A549 (cell line): Measurements from ENCODE around the gene WDR17. TPM values are rescaled to one million over a fixed set of nuclear protein-coding genes. Genes with fewer than 3 reads are reported as not detected.

Experiments
- ATAC-seq, 2 experiments: fragments of 200-7000 bp in 1 of 2; fragments of >200 bp in 1 of 2; cut with Nextera tagmentation in 1 of 2; cut with Tn5 transposase in 1 of 2; 3 replicates each; pipeline versions ENCODE4 v1.8.0 to v1.9.1; 2018 to 2020; ENCODE audit warnings: mild to moderate bottlenecking in 1 of 2, moderate library complexity in 1 of 2
- CTCF ChIA-PET: fragments of 300-600 bp; sonication (Branson Sonifier 250); formaldehyde crosslinking; extraction: SDS; loops from one replicate; lab custom pipeline; 2021; ENCODE audit warnings: antibody characterized with exemption, inconsistent platforms; lab: Yijun Ruan, JAX
- POLR2A ChIA-PET: fragments of 350-600 bp; formaldehyde crosslinking; extraction: SDS; loops from one replicate; lab custom pipeline; 2021; ENCODE audit warnings: antibody characterized with exemption, inconsistent platforms; lab: Yijun Ruan, JAX
- DNase-seq, 2 experiments: peaks; one replicate each; pipeline versions ENCODE4 v3.0.0 to v3.0.0-alpha.2; 2011 to 2016; ENCODE audit warnings: low read depth in 1 of 2, low spot score in 1 of 2
- FAIRE-seq: peaks from 2 replicates; lab custom pipeline; 2011; peaks lifted over from hg19 to GRCh38; lab: Jason Lieb, UNC
- H3K27ac ChIP-seq, 2 experiments: fragments of >200 bp; sonication (Bioruptor Twin); formaldehyde crosslinking; 3 replicates each; pipeline ENCODE4 v1.5.1; 2016 to 2017
- H3K4me1 ChIP-seq: fragments of >200 bp; sonication (Bioruptor Twin); formaldehyde crosslinking; 3 replicates; pipeline ENCODE4 v1.6.1; 2016
- H3K4me2 ChIP-seq: fragments of >200 bp; sonication (Bioruptor Twin); formaldehyde crosslinking; 3 replicates; pipeline ENCODE4 v1.6.1; 2016
- H3K4me3 ChIP-seq: fragments of >200 bp; sonication (Bioruptor Twin); formaldehyde crosslinking; 3 replicates; pipeline ENCODE4 v1.5.1; 2016
- H3K9me3 ChIP-seq: fragments of >200 bp; sonication (Bioruptor Twin); formaldehyde crosslinking; 3 replicates; pipeline ENCODE4 v1.6.1; 2016
- CHD4 ChIP-seq: fragments of 200-600 bp; sonication (generic); IDR thresholded peaks from 2 replicates; pipeline ENCODE4 v1.6.1; 2016; ENCODE audit warnings: antibody characterized with exemption, mild to moderate bottlenecking, borderline replicate concordance
- EHF ChIP-seq: fragments of 250-450 bp; sonication (Bioruptor Pico); IDR thresholded peaks from 2 replicates; pipeline ENCODE4 v1.5.0; 2020; ENCODE audit warnings: mild to moderate bottlenecking
- ELK1 ChIP-seq: fragments of 150-350 bp; IDR thresholded peaks from 2 replicates; pipeline ENCODE4 v1.6.1; 2014; ENCODE audit warnings: low read depth, mild to moderate bottlenecking, low read length
- FOSB ChIP-seq: fragments of 250-450 bp; sonication (Bioruptor Pico); IDR thresholded peaks from 2 replicates; pipeline ENCODE4 v1.5.0; 2020; ENCODE audit warnings: mild to moderate bottlenecking, moderate library complexity
- FOSL2 ChIP-seq, 2 experiments: fragments of 450-650 bp in 1 of 2; fragments of >200 bp in 1 of 2; sonication (Bioruptor Twin) in 1 of 2; formaldehyde crosslinking; IDR thresholded peaks; 2 replicates each; pipeline versions ENCODE4 v1.5.0 to v1.6.1; 2016 to 2020; ENCODE audit warnings: mild to moderate bottlenecking in 1 of 2, moderate library complexity in 1 of 2
- HDAC2 ChIP-seq: fragments of 200-600 bp; sonication (generic); IDR thresholded peaks from 2 replicates; pipeline ENCODE4 v1.6.1; 2016
- HES2 ChIP-seq: fragments of >200 bp; sonication (Bioruptor Twin); formaldehyde crosslinking; IDR thresholded peaks from 2 replicates; pipeline ENCODE4 v1.6.1; 2016
- HOXA7 ChIP-seq: fragments of 250-450 bp; sonication (Bioruptor Pico); IDR thresholded peaks from 2 replicates; pipeline ENCODE4 v1.5.0; 2020; ENCODE audit warnings: mild to moderate bottlenecking, moderate library complexity
- HOXB13 ChIP-seq: fragments of 250-450 bp; sonication (Bioruptor Pico); IDR thresholded peaks from 2 replicates; pipeline ENCODE4 v1.5.0; 2020; ENCODE audit warnings: low read depth, mild to moderate bottlenecking, moderate library complexity
- MAFK ChIP-seq: fragments of 450-650 bp; IDR thresholded peaks from 2 replicates; pipeline ENCODE4 v1.6.1; 2014; ENCODE audit not compliant: partially characterized antibody
- NFE2L2 ChIP-seq: fragments of 150-350 bp; conservative IDR thresholded peaks from 2 replicates; pipeline ENCODE4 v1.6.1; 2014; ENCODE audit warnings: low read length
- RAD21 ChIP-seq, 2 experiments: fragments of >200 bp in 1 of 2; sonication (Bioruptor Twin) in 1 of 2; formaldehyde crosslinking in 1 of 2; IDR thresholded peaks in 1 of 2; conservative IDR thresholded peaks in 1 of 2; 2 replicates in 1 of 2; 3 replicates in 1 of 2; pipeline ENCODE4 v1.6.1; 2012 to 2018; ENCODE audit warnings: inconsistent platforms in 1 of 2
- RCOR1 ChIP-seq: fragments of 150-350 bp; IDR thresholded peaks from 2 replicates; pipeline ENCODE4 v1.6.1; 2014; ENCODE audit warnings: antibody characterized with exemption, low read length, low read depth
- REST ChIP-seq: fragments of 200-600 bp; sonication (generic); IDR thresholded peaks from 2 replicates; pipeline ENCODE4 v1.6.1; 2016; ENCODE audit warnings: antibody characterized with exemption, mild to moderate bottlenecking, moderate library complexity
- RFX5 ChIP-seq: fragments of 450-650 bp; IDR thresholded peaks from 2 replicates; pipeline ENCODE4 v1.7.1; 2014; ENCODE audit warnings: antibody characterized with exemption, mild to moderate bottlenecking, moderate library complexity
- TFCP2L1 ChIP-seq: fragments of 250-450 bp; sonication (Bioruptor Pico); IDR thresholded peaks from 2 replicates; pipeline ENCODE4 v1.5.0; 2021; ENCODE audit warnings: mild to moderate bottlenecking
- TP53 ChIP-seq: fragments of 250-450 bp; sonication (Bioruptor Pico); IDR thresholded peaks from 2 replicates; pipeline ENCODE4 v1.5.0; 2021; ENCODE audit warnings: mild to moderate bottlenecking, moderate library complexity
- ZC3H11A ChIP-seq: fragments of 450-650 bp; IDR thresholded peaks from 2 replicates; pipeline ENCODE4 v1.6.1; 2014; ENCODE audit warnings: antibody characterized with exemption, mild to moderate bottlenecking
- WGBS: methylation state at CpG from one replicate; pipeline ENCODE4 v1.1.6; 2017; ENCODE audit errors: missing lambda C conversion rate; 5-methylcytosine and 5-hydroxymethylcytosine counted together
- polyA plus RNA-seq, 4 experiments: library from polyadenylated mRNA; depleted of rRNA in 3 of 4; stranded (reverse); fragments of >200 nt; fragmentation: RNase III in 1 of 4; extraction: RNeasy Plus Mini Kit Qiagen cat#74134 plus additional on column Dnase treatment in 1 of 4; gene quantifications; 2 replicates in 3 of 4; 3 replicates in 1 of 4; pipeline ENCODE4 v1.2.3, GENCODE V29; 2011 to 2017
- TF ChIP-seq, protein P1 (sequence below): IDR thresholded peaks from 2 replicates; pipeline ENCODE4 v1.6.1; 2012

WDR17 gene
- polyA plus RNA-seq, 2 of the 4 experiments (the other 2 are of a cell fraction): 2.1 to 7.5 TPM

- ChIA-PET CTCF (interaction anchor here (1.0 kb wide), 1 partner anchor 9 kb away, joined by 3 read pairs; no protein-coding TSS in a partner anchor), POLR2A (no interaction called here)
- no peak overlapping the region for H3K4me2 ChIP-seq
- 88% methylated on average over 2 of the region's 2 CpGs for WGBS
- H3K4me1 ChIP-seq: no peaks in the 10 kb centered on the region
- H3K9me3 ChIP-seq: no peaks in the 10 kb centered on the region
- FAIRE-seq (no peak), DNase-seq (no peak), ATAC-seq (no peak)
- H3K4me3 ChIP-seq: no peak overlapping the region
- no peak overlapping the region for H3K27ac ChIP-seq
- TF ChIP-seq TFCP2L1 (CRISPR knock-in tag) (no peak), ZC3H11A (no peak), RAD21 (conservative IDR thresholded peaks at IDR 0.05 in 1 of 2, IDR thresholded peaks at IDR 0.05 in 1 of 2) (no peak), MAFK (no peak), TP53 (CRISPR knock-in tag) (no peak), FOSB (no peak), HES2 (no peak), HOXB13 (no peak), RFX5 (no peak), EHF (CRISPR knock-in tag) (no peak), CHD4 (no peak)
- TF ChIP-seq, protein P1, sequence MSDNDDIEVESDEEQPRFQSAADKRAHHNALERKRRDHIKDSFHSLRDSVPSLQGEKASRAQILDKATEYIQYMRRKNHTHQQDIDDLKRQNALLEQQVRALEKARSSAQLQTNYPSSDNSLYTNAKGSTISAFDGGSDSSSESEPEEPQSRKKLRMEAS: no peak
- TF ChIP-seq, all 56 proteins: peak for 0
These were observed 24.5 kb downstream of the WDR17 start for GRCh38 chr4:176090115-176090514.

- no peak for ATAC-seq
- FAIRE-seq: no peak
- Histone ChIP-seq H3K4me2 (no peak overlapping the region), H3K4me3 (no peak overlapping the region), H3K4me1 (no peaks in the 10 kb centered on the region), H3K9me3 (no peaks in the 10 kb centered on the region), H3K27ac (no peak overlapping the region)
- POLR2A ChIA-PET: no interaction called here
- TF ChIP-seq MAFK (no peak), FOSL2 (IDR thresholded peaks at IDR 0.05) (no peak), FOSL2 (CRISPR knock-in tag; IDR thresholded peaks at IDR 0.05) (no peak), RCOR1 (no peak), HOXA7 (CRISPR knock-in tag) (no peak), ELK1 (no peak), HOXB13 (no peak), NFE2L2 (no peak), REST (no peak), HDAC2 (no peak)
- CTCF ChIA-PET: interaction anchor here (0.9 to 1.7 kb wide), 2 partner anchors 9 to 11 kb away, joined by 4 read pairs; no protein-coding TSS in a partner anchor
- DNase-seq: no peak
- WGBS: 85% methylated on average over 2 of the region's 2 CpGs
These were observed 33.7 kb downstream of the WDR17 start for GRCh38 chr4:176099314-176099713.
